ENCODE measurements around the gene ATP11C. TPM values are rescaled to one million over a fixed set of nuclear protein-coding genes. Genes with fewer than 3 reads are reported as not detected.

ATP11C gene
- total RNA-seq, 1 experiment from 2014 or later, result 38.6 TPM

GRCh38 chrX:139692908-139693307 is 239.9 kb downstream of the ATP11C start:
- H3K27ac Mint-ChIP-seq, result no peak overlapping the region
- no peak for TF ChIP-seq ZNF219 (CRISPR knock-in tag; IDR thresholded peaks at IDR 0.05; ENCODE audit: borderline replicate concordance)
- no peak for TF ChIP-seq KAT7 (CRISPR knock-in tag; IDR thresholded peaks at IDR 0.05; ENCODE audit: borderline replicate concordance)
- TF ChIP-seq PRRX2 (CRISPR knock-in tag; IDR thresholded peaks at IDR 0.05), result no peak
- TF ChIP-seq ELF4 (CRISPR knock-in tag; IDR thresholded peaks at IDR 0.05; ENCODE audit: low read depth), result no peak
- TF ChIP-seq PRDM15 (CRISPR knock-in tag; IDR thresholded peaks at IDR 0.05), result no peak
- no peak for TF ChIP-seq NR1H2 (CRISPR knock-in tag; IDR thresholded peaks at IDR 0.05)
- no peak for TF ChIP-seq FOXP1 (CRISPR knock-in tag; IDR thresholded peaks at IDR 0.05; ENCODE audit: borderline replicate concordance)
- H3K27me3 Mint-ChIP-seq (ENCODE audit: low read depth), result peaks cover 24% of the 10 kb centered on the region
- no peaks in the 10 kb centered on the region for H3K36me3 Mint-ChIP-seq
- DNase-seq (ENCODE audit: low spot score) (no peak), ATAC-seq (peak; percentile 36)
- H3K4me1 Mint-ChIP-seq, result peaks cover 15% of the 10 kb centered on the region
- CTCF ChIA-PET, result interaction anchor here (1.6 kb wide), 1 partner anchor 274 kb away, joined by 3 read pairs; no protein-coding TSS in a partner anchor
- no peaks in the 10 kb centered on the region for H3K9me3 Mint-ChIP-seq
- peak overlapping the region; percentile 54 for H3K4me3 Mint-ChIP-seq
- POLR2A ChIA-PET, result no interaction called here

GRCh38 chrX:139692506-139692849 is 240.4 kb downstream of the ATP11C start:
- H3K36me3 Mint-ChIP-seq, result no peaks in the 10 kb centered on the region
- DNase-seq (ENCODE audit: low spot score) (no peak), ATAC-seq (peak; percentile 65)
- peaks cover 15% of the 10 kb centered on the region for H3K4me1 Mint-ChIP-seq
- ChIA-PET CTCF (interaction anchor here (1.6 kb wide), 1 partner anchor 275 kb away, joined by 3 read pairs; no protein-coding TSS in a partner anchor), POLR2A (no interaction called here)
- H3K9me3 Mint-ChIP-seq, result no peaks in the 10 kb centered on the region
- H3K27me3 Mint-ChIP-seq (ENCODE audit: low read depth), result peaks cover 24% of the 10 kb centered on the region
- H3K4me3 Mint-ChIP-seq, result peak overlapping the region; percentile 54
- no peak overlapping the region for H3K27ac Mint-ChIP-seq
- TF ChIP-seq AFF4 (CRISPR knock-in tag; IDR thresholded peaks at IDR 0.05; ENCODE audit: borderline replicate concordance), result no peak
- no peak for TF ChIP-seq RELA (CRISPR knock-in tag; IDR thresholded peaks at IDR 0.05; ENCODE audit: borderline replicate concordance)
- no peak for TF ChIP-seq JAZF1 (CRISPR knock-in tag; IDR thresholded peaks at IDR 0.05)
- TF ChIP-seq FOXJ3 (CRISPR knock-in tag; IDR thresholded peaks at IDR 0.05; ENCODE audit: borderline replicate concordance), result no peak
- TF ChIP-seq E2F4 (CRISPR knock-in tag; IDR thresholded peaks at IDR 0.05; ENCODE audit: borderline replicate concordance, low read depth), result no peak
- no peak for TF ChIP-seq ATF6 (CRISPR knock-in tag; IDR thresholded peaks at IDR 0.05)
- TF ChIP-seq ELF4 (CRISPR knock-in tag; IDR thresholded peaks at IDR 0.05; ENCODE audit: low read depth), result no peak
- no peak for TF ChIP-seq SOX15 (CRISPR knock-in tag; IDR thresholded peaks at IDR 0.05)
- TF ChIP-seq PRDM15 (CRISPR knock-in tag; IDR thresholded peaks at IDR 0.05), result no peak
- TF ChIP-seq NR1H2 (CRISPR knock-in tag; IDR thresholded peaks at IDR 0.05), result no peak
- no peak for TF ChIP-seq GABPB1 (CRISPR knock-in tag; IDR thresholded peaks at IDR 0.05)
- TF ChIP-seq ZNF416 (CRISPR knock-in tag; IDR thresholded peaks at IDR 0.05), result no peak
- no peak for TF ChIP-seq ZSCAN18 (CRISPR knock-in tag; IDR thresholded peaks at IDR 0.05)

Data from WTC11 (cell line).